CMK (cell line): ENCODE data around the gene MYLK.

ENCODE experiments used
- DNase-seq: peaks from one replicate; pipeline ENCODE4 v3.0.0-alpha.2; 2010; ENCODE audit warnings: low read depth

The MYLK gene

GRCh38 chr3:123695731-123696640, 188.1 kb downstream of the MYLK start:
- DNase-seq: peak; percentile 72

GRCh38 chr3:123695152-123695551, 189.0 kb downstream of the MYLK start:
- no peak for DNase-seq

- DNase-seq: no peak
These were observed 189.6 kb downstream of the MYLK start for GRCh38 chr3:123694366-123695087.

- DNase-seq: peak; percentile 57
These were observed 190.4 kb downstream of the MYLK start for GRCh38 chr3:123693584-123694190.

- DNase-seq: no peak
These were observed 191.5 kb downstream of the MYLK start for GRCh38 chr3:123692671-123693070.

GRCh38 chr3:123692041-123692440, 192.1 kb downstream of the MYLK start:
- no peak for DNase-seq

GRCh38 chr3:123689831-123690230, 194.3 kb downstream of the MYLK start:
- DNase-seq: no peak

- no peak for DNase-seq
These were observed 195.8 kb downstream of the MYLK start for GRCh38 chr3:123688241-123688747.

GRCh38 chr3:123687286-123687685, 196.8 kb downstream of the MYLK start:
- no peak for DNase-seq

- no peak for DNase-seq
These were observed 197.9 kb downstream of the MYLK start for GRCh38 chr3:123686251-123686650.

GRCh38 chr3:123685780-123686179, 198.4 kb downstream of the MYLK start:
- no peak for DNase-seq

- DNase-seq: no peak
These were observed 199.5 kb downstream of the MYLK start for GRCh38 chr3:123684636-123685035.

GRCh38 chr3:123684209-123684608, 199.9 kb downstream of the MYLK start:
- DNase-seq: no peak

GRCh38 chr3:123683505-123684154, 200.5 kb downstream of the MYLK start:
- no peak for DNase-seq

GRCh38 chr3:123682781-123683504, 201.2 kb downstream of the MYLK start:
- DNase-seq: no peak

GRCh38 chr3:123682302-123682701, 201.8 kb downstream of the MYLK start:
- DNase-seq: no peak

GRCh38 chr3:123679712-123680386, 204.3 kb downstream of the MYLK start:
- DNase-seq: no peak

GRCh38 chr3:123678108-123678511, 206.0 kb downstream of the MYLK start:
- no peak for DNase-seq

- no peak for DNase-seq
These were observed 211.5 kb downstream of the MYLK start for GRCh38 chr3:123672429-123673146.

GRCh38 chr3:123670743-123671142, 213.4 kb downstream of the MYLK start:
- no peak for DNase-seq
